H1 (cell line): ENCODE data around the gene AVL9. TPM values are rescaled to one million over a fixed set of nuclear protein-coding genes. Genes with fewer than 3 reads are reported as not detected.

Experiments used
- CBX5 ChIP-seq: fragments of 300-800, 300-1000 bp; sonication (generic); IDR thresholded peaks from 2 replicates; pipeline ENCODE4 v1.7.1; 2016; ENCODE audit warnings: antibody characterized with exemption, low read length, low read depth
- CREB1 ChIP-seq: IDR thresholded peaks from 2 replicates; pipeline ENCODE4 v1.6.1; 2012; ENCODE audit warnings: inconsistent platforms
- FOSL1 ChIP-seq: IDR thresholded peaks from 2 replicates; pipeline ENCODE4 v1.6.1; 2011; ENCODE audit warnings: mild to moderate bottlenecking, low read depth, low read length, moderate library complexity; ENCODE audit not compliant: insufficient read depth
- JUND ChIP-seq: IDR thresholded peaks from 2 replicates; pipeline ENCODE4 v1.6.1; 2011; ENCODE audit warnings: mild to moderate bottlenecking, improper control_type of control experiment, low read length
- KDM5A ChIP-seq: fragments of 200-600 bp; IDR thresholded peaks from 2 replicates; pipeline ENCODE4 v1.7.1; 2012; ENCODE audit warnings: mild to moderate bottlenecking, low read length, inconsistent platforms, mixed read lengths
- NRF1 ChIP-seq: IDR thresholded peaks from 2 replicates; pipeline ENCODE4 v1.6.1; 2011; ENCODE audit warnings: mild to moderate bottlenecking, low read depth, low read length, improper control_type of control experiment
- TAF1 ChIP-seq: IDR thresholded peaks from 2 replicates; pipeline ENCODE4 v1.6.1; 2011; ENCODE audit warnings: mild to moderate bottlenecking, low read depth, low read length
- polyA plus RNA-seq, 7 experiments: library from polyadenylated mRNA; depleted of rRNA in 3 of 7; stranded (reverse) in 5 of 7; unstranded in 2 of 7; fragments of >200 nt in 5 of 7; fragments of 200-250 nt in 2 of 7; gene quantifications; 1 replicate in 5 of 7; 2 replicates in 1 of 7; 4 replicates in 1 of 7; pipeline versions ENCODE4 v1.2.1 to v1.2.3, GENCODE V29; 2011 to 2013; ENCODE audit warnings: missing spikeins in 2 of 7, mixed read lengths in 2 of 7
- total RNA-seq: library from RNA; stranded (reverse); fragmentation: NEBNext Ultra II Directional; extraction: Animal tissue kit (Norgen Biotek cat#: 25700); gene quantifications from 2 replicates; pipeline ENCODE4 v1.2.1, GENCODE V29; 2021
- TF ChIP-seq, protein P1 (sequence below): fragments of 300-600 bp; sonication (generic); IDR thresholded peaks from 2 replicates; pipeline ENCODE4 v1.7.1; 2012; ENCODE audit warnings: low read length, moderate library complexity, mild to moderate bottlenecking, inconsistent platforms; ENCODE audit not compliant: insufficient replicate concordance

The AVL9 gene
- total and polyA plus RNA-seq, 2 of the 8 experiments (the other 6 are each of a cell fraction or from before 2014, with no cell fraction given): 15.5 to 42.1 TPM

DNA sequence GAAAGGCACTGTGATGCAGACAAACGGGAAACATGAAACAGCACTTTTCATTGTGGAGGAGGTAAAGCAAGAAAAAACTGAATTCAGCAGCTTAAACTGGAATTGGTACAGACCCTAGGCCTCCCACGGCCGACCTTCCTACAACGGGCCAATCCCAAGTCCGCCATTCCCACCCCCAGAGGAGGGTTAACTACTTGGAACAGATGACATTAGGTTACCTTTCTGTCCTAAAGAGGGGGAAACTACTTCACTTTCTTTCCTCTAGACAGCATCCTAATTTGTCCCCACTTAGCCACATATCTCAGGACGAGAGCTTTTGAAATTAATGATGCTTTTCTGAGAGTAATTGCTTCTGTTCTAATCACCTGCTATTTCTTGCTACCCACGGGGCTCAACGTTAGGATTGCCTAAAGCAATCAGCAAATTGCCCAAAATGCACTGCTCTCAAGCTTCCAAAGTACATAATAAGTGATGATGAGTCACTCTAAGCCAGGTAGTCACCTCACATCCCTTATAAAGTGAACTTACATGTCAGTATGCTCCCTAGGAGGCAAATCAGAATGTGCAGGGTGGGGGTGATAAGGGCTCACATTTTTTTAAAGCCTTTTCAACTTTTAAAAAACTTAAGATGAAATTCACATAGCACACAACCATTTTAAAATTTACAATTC, 41.8 kb upstream of the AVL9 start (continued):
- TF ChIP-seq, protein P1, sequence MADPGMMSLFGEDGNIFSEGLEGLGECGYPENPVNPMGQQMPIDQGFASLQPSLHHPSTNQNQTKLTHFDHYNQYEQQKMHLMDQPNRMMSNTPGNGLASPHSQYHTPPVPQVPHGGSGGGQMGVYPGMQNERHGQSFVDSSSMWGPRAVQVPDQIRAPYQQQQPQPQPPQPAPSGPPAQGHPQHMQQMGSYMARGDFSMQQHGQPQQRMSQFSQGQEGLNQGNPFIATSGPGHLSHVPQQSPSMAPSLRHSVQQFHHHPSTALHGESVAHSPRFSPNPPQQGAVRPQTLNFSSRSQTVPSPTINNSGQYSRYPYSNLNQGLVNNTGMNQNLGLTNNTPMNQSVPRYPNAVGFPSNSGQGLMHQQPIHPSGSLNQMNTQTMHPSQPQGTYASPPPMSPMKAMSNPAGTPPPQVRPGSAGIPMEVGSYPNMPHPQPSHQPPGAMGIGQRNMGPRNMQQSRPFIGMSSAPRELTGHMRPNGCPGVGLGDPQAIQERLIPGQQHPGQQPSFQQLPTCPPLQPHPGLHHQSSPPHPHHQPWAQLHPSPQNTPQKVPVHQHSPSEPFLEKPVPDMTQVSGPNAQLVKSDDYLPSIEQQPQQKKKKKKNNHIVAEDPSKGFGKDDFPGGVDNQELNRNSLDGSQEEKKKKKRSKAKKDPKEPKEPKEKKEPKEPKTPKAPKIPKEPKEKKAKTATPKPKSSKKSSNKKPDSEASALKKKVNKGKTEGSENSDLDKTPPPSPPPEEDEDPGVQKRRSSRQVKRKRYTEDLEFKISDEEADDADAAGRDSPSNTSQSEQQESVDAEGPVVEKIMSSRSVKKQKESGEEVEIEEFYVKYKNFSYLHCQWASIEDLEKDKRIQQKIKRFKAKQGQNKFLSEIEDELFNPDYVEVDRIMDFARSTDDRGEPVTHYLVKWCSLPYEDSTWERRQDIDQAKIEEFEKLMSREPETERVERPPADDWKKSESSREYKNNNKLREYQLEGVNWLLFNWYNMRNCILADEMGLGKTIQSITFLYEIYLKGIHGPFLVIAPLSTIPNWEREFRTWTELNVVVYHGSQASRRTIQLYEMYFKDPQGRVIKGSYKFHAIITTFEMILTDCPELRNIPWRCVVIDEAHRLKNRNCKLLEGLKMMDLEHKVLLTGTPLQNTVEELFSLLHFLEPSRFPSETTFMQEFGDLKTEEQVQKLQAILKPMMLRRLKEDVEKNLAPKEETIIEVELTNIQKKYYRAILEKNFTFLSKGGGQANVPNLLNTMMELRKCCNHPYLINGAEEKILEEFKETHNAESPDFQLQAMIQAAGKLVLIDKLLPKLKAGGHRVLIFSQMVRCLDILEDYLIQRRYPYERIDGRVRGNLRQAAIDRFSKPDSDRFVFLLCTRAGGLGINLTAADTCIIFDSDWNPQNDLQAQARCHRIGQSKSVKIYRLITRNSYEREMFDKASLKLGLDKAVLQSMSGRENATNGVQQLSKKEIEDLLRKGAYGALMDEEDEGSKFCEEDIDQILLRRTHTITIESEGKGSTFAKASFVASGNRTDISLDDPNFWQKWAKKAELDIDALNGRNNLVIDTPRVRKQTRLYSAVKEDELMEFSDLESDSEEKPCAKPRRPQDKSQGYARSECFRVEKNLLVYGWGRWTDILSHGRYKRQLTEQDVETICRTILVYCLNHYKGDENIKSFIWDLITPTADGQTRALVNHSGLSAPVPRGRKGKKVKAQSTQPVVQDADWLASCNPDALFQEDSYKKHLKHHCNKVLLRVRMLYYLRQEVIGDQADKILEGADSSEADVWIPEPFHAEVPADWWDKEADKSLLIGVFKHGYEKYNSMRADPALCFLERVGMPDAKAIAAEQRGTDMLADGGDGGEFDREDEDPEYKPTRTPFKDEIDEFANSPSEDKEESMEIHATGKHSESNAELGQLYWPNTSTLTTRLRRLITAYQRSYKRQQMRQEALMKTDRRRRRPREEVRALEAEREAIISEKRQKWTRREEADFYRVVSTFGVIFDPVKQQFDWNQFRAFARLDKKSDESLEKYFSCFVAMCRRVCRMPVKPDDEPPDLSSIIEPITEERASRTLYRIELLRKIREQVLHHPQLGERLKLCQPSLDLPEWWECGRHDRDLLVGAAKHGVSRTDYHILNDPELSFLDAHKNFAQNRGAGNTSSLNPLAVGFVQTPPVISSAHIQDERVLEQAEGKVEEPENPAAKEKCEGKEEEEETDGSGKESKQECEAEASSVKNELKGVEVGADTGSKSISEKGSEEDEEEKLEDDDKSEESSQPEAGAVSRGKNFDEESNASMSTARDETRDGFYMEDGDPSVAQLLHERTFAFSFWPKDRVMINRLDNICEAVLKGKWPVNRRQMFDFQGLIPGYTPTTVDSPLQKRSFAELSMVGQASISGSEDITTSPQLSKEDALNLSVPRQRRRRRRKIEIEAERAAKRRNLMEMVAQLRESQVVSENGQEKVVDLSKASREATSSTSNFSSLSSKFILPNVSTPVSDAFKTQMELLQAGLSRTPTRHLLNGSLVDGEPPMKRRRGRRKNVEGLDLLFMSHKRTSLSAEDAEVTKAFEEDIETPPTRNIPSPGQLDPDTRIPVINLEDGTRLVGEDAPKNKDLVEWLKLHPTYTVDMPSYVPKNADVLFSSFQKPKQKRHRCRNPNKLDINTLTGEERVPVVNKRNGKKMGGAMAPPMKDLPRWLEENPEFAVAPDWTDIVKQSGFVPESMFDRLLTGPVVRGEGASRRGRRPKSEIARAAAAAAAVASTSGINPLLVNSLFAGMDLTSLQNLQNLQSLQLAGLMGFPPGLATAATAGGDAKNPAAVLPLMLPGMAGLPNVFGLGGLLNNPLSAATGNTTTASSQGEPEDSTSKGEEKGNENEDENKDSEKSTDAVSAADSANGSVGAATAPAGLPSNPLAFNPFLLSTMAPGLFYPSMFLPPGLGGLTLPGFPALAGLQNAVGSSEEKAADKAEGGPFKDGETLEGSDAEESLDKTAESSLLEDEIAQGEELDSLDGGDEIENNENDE: no peak
- TF ChIP-seq KDM5A (no peak), NRF1 (no peak), CREB1 (no peak), JUND (no peak), FOSL1 (no peak), TAF1 (no peak), CBX5 (no peak)
